ENCODE measurements around the gene PCIF1.

PCIF1 gene

GRCh38 chr20:45948742-45949541 lies 14.5 kb downstream of the PCIF1 start:
- TF ChIP-seq CTCF (IDR thresholded peaks at IDR 0.05; ENCODE audit: low read depth, low read length): no peak
- TF ChIP-seq EZH2phosphoT487 (IDR thresholded peaks at IDR 0.05; ENCODE audit: low read depth): no peak
- Histone ChIP-seq H3K36me3 (replicated peaks; ENCODE audit: low read depth, low read length) (peaks cover 94% of the 10 kb centered on the region), H4K20me1 (ENCODE audit: insufficient read depth, low read length) (no peaks in the 10 kb centered on the region), H3K9ac (ENCODE audit: low read length) (no peak overlapping the region), H3K4me3 (ENCODE audit: low read length) (no peak overlapping the region), H2AFZ (ENCODE audit: low read depth, low read length) (no peak overlapping the region), H3K4me2 (ENCODE audit: low read length) (no peak overlapping the region), H3K4me1 (ENCODE audit: low read length) (peaks cover 7% of the 10 kb centered on the region), H3K27me3 (ENCODE audit: low read depth, low read length) (no peaks in the 10 kb centered on the region), H3K9me3 (ENCODE audit: insufficient read depth, low read length) (no peaks in the 10 kb centered on the region), H3K27ac (ENCODE audit: low read length) (no peak overlapping the region), H3K79me2 (ENCODE audit: low read length) (no peaks in the 10 kb centered on the region)

- no peaks in the 10 kb centered on the region for H3K9me3 ChIP-seq (ENCODE audit: insufficient read depth, low read length)
- H3K4me1 ChIP-seq (ENCODE audit: low read length): peaks cover 7% of the 10 kb centered on the region
- H3K36me3 ChIP-seq (replicated peaks; ENCODE audit: low read depth, low read length): peaks cover 86% of the 10 kb centered on the region
- TF ChIP-seq CTCF (IDR thresholded peaks at IDR 0.05; ENCODE audit: low read depth, low read length) (no peak), EZH2phosphoT487 (IDR thresholded peaks at IDR 0.05; ENCODE audit: low read depth) (no peak)
- no peaks in the 10 kb centered on the region for H3K79me2 ChIP-seq (ENCODE audit: low read length)
- H3K4me2 ChIP-seq (ENCODE audit: low read length): no peak overlapping the region
- no peak overlapping the region for H3K27ac ChIP-seq (ENCODE audit: low read length)
- no peak overlapping the region for H3K4me3 ChIP-seq (ENCODE audit: low read length)
- no peaks in the 10 kb centered on the region for H4K20me1 ChIP-seq (ENCODE audit: insufficient read depth, low read length)
- no peaks in the 10 kb centered on the region for H3K27me3 ChIP-seq (ENCODE audit: low read depth, low read length)
- H3K9ac ChIP-seq (ENCODE audit: low read length): no peak overlapping the region
- H2AFZ ChIP-seq (ENCODE audit: low read depth, low read length): no peak overlapping the region
These were observed 15.3 kb downstream of the PCIF1 start for GRCh38 chr20:45949542-45950329.

GRCh38 chr20:45950330-45950646 lies 15.8 kb downstream of the PCIF1 start:
- Histone ChIP-seq H3K4me1 (ENCODE audit: low read length) (peaks cover 7% of the 10 kb centered on the region), H2AFZ (ENCODE audit: low read depth, low read length) (no peak overlapping the region), H4K20me1 (ENCODE audit: insufficient read depth, low read length) (no peaks in the 10 kb centered on the region), H3K79me2 (ENCODE audit: low read length) (no peaks in the 10 kb centered on the region), H3K36me3 (replicated peaks; ENCODE audit: low read depth, low read length) (peaks cover 80% of the 10 kb centered on the region), H3K4me3 (ENCODE audit: low read length) (no peak overlapping the region), H3K27ac (ENCODE audit: low read length) (no peak overlapping the region), H3K27me3 (ENCODE audit: low read depth, low read length) (no peaks in the 10 kb centered on the region), H3K9ac (ENCODE audit: low read length) (no peak overlapping the region), H3K9me3 (ENCODE audit: insufficient read depth, low read length) (no peaks in the 10 kb centered on the region), H3K4me2 (ENCODE audit: low read length) (no peak overlapping the region)
- no peak for TF ChIP-seq EZH2phosphoT487 (IDR thresholded peaks at IDR 0.05; ENCODE audit: low read depth)
- no peak for TF ChIP-seq CTCF (IDR thresholded peaks at IDR 0.05; ENCODE audit: low read depth, low read length)

Data from OCI-LY3 (cell line).